Gastroesophageal sphincter (tissue), 4 donors: ENCODE measurements around the gene PCIF1. TPM values are rescaled to one million over a fixed set of nuclear protein-coding genes. Genes with fewer than 3 reads are reported as not detected.
"Not testable (repeated sequence)": the region's sequence is repeated elsewhere in the genome, so short reads cannot be mapped to it uniquely, and the experiment has no call there.

Experiments used
- ATAC-seq: fragments of 150-250 bp; one replicate; pipeline ENCODE4 v1.9.1; 2016; ENCODE audit warnings: mild to moderate bottlenecking, moderate library complexity
- H3K27ac ChIP-seq, 4 donors: fragments of 200-600 bp; sonication (generic) in 3 of 4; 1 replicate in 3 of 4; 2 replicates in 1 of 4; pipeline ENCODE4 v1.5.1; 2016 to 2019
- H3K27me3 ChIP-seq: fragments of 200-600 bp; sonication (generic); one replicate; pipeline ENCODE4 v1.5.1; 2019
- H3K36me3 ChIP-seq, 2 donors: fragments of 200-600 bp; sonication (generic); one replicate each; pipeline ENCODE4 v1.5.1; 2019; ENCODE audit warnings: control low read depth in 1 of 2
- H3K4me1 ChIP-seq, 3 donors: fragments of 200-600 bp; sonication (generic); 1 replicate in 2 of 3; 2 replicates in 1 of 3; pipeline ENCODE4 v1.5.1; 2016 to 2019; ENCODE audit warnings: control low read depth in 2 of 3
- H3K4me3 ChIP-seq, 2 donors: fragments of 200-600 bp; sonication (generic); one replicate each; pipeline ENCODE4 v1.5.1; 2019; ENCODE audit warnings: mild to moderate bottlenecking in 1 of 2, moderate library complexity in 1 of 2
- H3K9me3 ChIP-seq, 3 donors: fragments of 200-600 bp; sonication (generic); one replicate each; pipeline ENCODE4 v1.5.1; 2017 to 2019; ENCODE audit warnings: control low read depth in 2 of 3
- EP300 ChIP-seq: sonication (generic); formaldehyde crosslinking; IDR thresholded peaks from one replicate; pipeline ENCODE4 v1.6.1; 2017; ENCODE audit warnings: antibody characterized with exemption, mild to moderate bottlenecking
- POLR2A ChIP-seq, 2 donors: fragments of 450-650 bp; IDR thresholded peaks; one replicate each; pipeline ENCODE4 v1.6.1; 2017; ENCODE audit warnings: antibody characterized with exemption in 2 of 2, mild to moderate bottlenecking in 2 of 2, moderate library complexity in 1 of 2
- POLR2AphosphoS5 ChIP-seq: sonication (generic); formaldehyde crosslinking; IDR thresholded peaks from one replicate; pipeline ENCODE4 v1.6.1; 2017; ENCODE audit warnings: antibody characterized with exemption
- WGBS, 2 donors: methylation state at CpG; one replicate each; pipeline ENCODE4 v1.1.5; 2018; ENCODE audit warnings: low coverage in 1 of 2; 5-methylcytosine and 5-hydroxymethylcytosine counted together
- total RNA-seq, 4 donors: library from RNA; depleted of rRNA; stranded (reverse); fragments of >200 nt; gene quantifications; one replicate each; pipeline ENCODE4 v1.1.0, GENCODE V29; 2016
- TF ChIP-seq, protein P1 (sequence below), 4 experiments: fragments of 200-600 bp in 2 of 4; fragments of 450-650 bp in 2 of 4; sonication (generic) in 1 of 4; IDR thresholded peaks; one replicate each; pipeline ENCODE4 v1.5.1; 2017 to 2019; ENCODE audit warnings: antibody characterized with exemption in 4 of 4, mild to moderate bottlenecking in 2 of 4, moderate library complexity in 2 of 4

PCIF1 gene
- total RNA-seq, 4 donors from 2014 or later, result 21.5 to 45.3 (median 39.2) TPM

DNA sequence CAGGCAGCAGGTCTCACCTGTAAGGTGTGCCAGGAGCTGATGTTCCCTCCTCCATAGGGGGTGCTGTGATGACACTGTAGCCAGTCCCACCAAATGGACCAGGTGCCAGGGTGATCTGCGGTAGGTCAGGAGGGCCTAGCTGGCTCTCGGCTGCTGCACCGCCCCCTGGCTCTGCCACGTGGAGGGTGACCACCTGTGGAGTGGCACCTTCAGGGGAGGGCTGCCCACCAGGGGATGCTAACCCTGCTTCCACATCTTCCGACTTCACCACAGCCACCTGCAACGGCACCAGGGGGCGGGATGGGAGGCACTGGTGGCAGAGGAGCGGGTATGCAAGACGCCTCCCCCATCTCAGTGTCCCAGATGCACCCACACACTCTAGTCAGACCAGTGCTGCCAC lies 19.2 kb downstream of the PCIF1 start:
- H3K27ac ChIP-seq, result peak overlapping the region in 1 of 4 donors; percentile 31
- ATAC-seq, result no peak
- no peaks in the 10 kb centered on the region for H3K4me1 ChIP-seq
- TF ChIP-seq POLR2AphosphoS5 (no peak), POLR2A (IDR thresholded peaks at IDR 0.05) (no peak), EP300 (no peak)
- TF ChIP-seq, protein P1, sequence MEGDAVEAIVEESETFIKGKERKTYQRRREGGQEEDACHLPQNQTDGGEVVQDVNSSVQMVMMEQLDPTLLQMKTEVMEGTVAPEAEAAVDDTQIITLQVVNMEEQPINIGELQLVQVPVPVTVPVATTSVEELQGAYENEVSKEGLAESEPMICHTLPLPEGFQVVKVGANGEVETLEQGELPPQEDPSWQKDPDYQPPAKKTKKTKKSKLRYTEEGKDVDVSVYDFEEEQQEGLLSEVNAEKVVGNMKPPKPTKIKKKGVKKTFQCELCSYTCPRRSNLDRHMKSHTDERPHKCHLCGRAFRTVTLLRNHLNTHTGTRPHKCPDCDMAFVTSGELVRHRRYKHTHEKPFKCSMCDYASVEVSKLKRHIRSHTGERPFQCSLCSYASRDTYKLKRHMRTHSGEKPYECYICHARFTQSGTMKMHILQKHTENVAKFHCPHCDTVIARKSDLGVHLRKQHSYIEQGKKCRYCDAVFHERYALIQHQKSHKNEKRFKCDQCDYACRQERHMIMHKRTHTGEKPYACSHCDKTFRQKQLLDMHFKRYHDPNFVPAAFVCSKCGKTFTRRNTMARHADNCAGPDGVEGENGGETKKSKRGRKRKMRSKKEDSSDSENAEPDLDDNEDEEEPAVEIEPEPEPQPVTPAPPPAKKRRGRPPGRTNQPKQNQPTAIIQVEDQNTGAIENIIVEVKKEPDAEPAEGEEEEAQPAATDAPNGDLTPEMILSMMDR (IDR thresholded peaks at IDR 0.05), result no peak
- H3K27me3 ChIP-seq, result no peaks in the 10 kb centered on the region
- whole genome bisulfite sequencing, 2 donors, result 100% methylated on average over 1 to 2 of the region's 9 CpGs
- H3K4me3 ChIP-seq, result no peak overlapping the region
- peaks cover 0 to 88% of the 10 kb centered on the region in 2 donors for H3K36me3 ChIP-seq
- no peaks in the 10 kb centered on the region for H3K9me3 ChIP-seq

DNA sequence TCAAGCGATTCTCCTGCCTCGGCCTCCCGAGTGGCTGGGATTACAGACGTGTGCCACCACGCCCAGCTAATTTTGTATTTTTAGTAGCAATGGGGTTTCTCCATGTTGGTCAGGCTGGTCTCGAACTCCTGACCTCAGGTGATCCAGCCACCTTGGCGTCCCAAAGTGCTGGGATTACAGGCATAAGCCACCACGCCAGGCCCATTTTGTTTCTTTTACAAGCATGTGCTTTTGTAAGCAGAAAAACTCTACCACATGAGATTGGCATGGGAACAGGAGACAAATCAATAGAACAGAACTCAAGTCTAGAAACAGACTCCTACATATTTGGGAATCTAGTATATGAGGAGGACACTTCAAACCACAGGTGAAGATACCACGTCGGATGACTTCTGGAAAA lies 21.8 kb downstream of the PCIF1 start:
- H3K4me3 ChIP-seq, ATAC-seq, H3K4me1 ChIP-seq, H3K9me3 ChIP-seq, H3K27ac ChIP-seq, H3K27me3 ChIP-seq: not testable (repeated sequence)
- 80 to 88% methylated on average over 2 to 8 of the region's 10 CpGs for WGBS, 2 donors
- peaks cover 0 to 88% of the 10 kb centered on the region in 2 donors for H3K36me3 ChIP-seq

DNA sequence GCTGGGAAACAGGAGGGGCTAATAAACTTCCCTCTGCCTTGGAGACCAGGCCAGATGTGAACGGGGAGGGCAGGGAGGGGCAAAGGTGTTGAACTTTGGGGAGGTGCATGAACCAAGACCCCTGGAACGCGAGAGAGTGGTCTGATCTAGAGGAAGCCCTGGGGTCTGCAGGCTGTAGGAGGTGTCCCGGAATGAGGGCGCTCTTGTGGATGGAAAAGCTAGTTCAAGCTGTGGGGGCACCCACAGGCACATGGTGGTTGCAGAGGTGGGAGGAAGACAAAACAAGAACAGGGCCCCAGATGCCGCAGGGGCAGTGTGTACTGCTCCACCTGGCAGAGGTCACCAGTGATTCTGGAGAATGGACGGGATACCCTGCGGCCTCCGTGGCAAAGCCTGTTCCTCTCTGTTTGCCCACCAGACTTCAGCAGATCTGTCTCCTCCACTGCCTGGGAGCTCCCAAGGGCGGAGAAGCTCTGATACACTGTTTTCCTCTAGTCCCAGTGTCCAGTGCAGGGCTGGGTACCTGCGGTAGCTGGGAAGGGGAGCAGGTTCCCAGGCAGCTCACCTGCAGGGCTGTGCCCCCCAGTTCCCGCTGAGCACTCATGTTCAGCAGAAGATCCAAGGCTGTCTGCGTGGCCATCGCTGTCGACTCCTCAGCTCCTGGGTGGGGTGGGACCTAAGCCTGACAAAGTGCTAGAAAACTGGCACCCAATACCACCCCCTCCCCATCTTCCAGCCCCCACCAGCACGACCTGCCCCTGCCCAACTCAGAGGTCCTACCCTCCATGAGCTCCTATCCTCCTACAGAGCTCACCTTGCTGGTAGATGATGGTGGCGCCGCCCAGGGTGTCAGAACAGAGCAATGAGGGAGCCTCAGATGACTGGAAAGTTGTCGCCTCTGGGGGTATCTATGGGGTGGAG lies 22.8 kb downstream of the PCIF1 start:
- no peaks in the 10 kb centered on the region for H3K9me3 ChIP-seq
- no peak overlapping the region for H3K4me3 ChIP-seq
- H3K27ac ChIP-seq, result no peak overlapping the region
- H3K4me1 ChIP-seq, result no peaks in the 10 kb centered on the region
- H3K27me3 ChIP-seq, result no peaks in the 10 kb centered on the region
- no peak for TF ChIP-seq POLR2A (IDR thresholded peaks at IDR 0.05)
- TF ChIP-seq, protein P1 (IDR thresholded peaks at IDR 0.05), result no peak
- TF ChIP-seq EP300, result no peak
- TF ChIP-seq POLR2AphosphoS5, result no peak
- H3K36me3 ChIP-seq, result peaks cover 0 to 88% of the 10 kb centered on the region in 2 donors
- ATAC-seq, result no peak
- 72 to 89% methylated on average over 6 to 8 of the region's 19 CpGs for WGBS, 2 donors

DNA sequence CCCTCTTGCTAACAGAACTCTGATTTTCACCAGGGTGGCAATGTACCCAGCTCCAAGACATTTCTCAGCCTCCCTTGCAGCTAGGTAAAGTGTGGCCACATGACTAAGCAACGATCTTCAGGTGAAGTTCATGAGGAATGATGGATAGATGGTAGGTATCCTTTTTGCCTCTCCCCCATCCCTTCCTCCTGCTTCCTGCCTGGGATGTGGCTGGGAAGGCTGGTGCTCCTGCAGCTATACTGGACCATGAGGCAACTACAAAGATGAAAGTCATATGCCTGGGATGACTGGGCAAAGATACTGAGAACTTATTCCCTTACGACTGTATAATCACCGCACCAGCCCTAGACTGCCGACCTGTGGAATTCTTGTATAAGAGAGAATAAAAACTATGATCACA lies 24.1 kb downstream of the PCIF1 start:
- no peak overlapping the region for H3K27ac ChIP-seq
- H3K36me3 ChIP-seq, result peaks cover 0 to 88% of the 10 kb centered on the region in 2 donors
- WGBS, 2 donors, result 100% methylated on average over 2 of the region's 4 CpGs
- no peaks in the 10 kb centered on the region for H3K27me3 ChIP-seq
- H3K9me3 ChIP-seq, result no peaks in the 10 kb centered on the region
- H3K4me1 ChIP-seq, result no peaks in the 10 kb centered on the region
- ATAC-seq, result no peak
- TF ChIP-seq EP300 (no peak), POLR2A (IDR thresholded peaks at IDR 0.05) (no peak), POLR2AphosphoS5 (no peak)
- TF ChIP-seq, protein P1 (IDR thresholded peaks at IDR 0.05), result no peak
- H3K4me3 ChIP-seq, result no peak overlapping the region

DNA sequence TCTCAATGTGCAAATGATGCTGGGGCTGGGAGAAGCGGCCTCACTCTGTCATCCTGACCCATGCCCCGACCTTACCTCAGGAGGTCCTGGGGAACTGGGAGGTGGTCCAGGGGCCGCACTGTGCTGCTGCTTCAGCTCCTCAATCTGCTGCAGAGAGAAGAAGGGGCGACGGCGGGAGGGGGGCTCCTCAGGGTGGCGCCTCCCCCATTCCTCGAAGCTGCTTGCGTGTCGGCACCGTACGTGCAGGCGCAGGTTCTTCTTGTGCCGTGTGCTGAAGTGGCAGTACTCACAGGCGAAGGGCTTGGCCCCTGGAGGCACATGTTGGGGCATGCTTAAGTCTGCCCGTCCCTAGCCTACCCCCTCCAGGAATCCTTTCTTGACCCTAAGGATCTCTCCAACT lies 24.6 kb downstream of the PCIF1 start:
- no peaks in the 10 kb centered on the region for H3K9me3 ChIP-seq
- no peak for ATAC-seq
- WGBS, 2 donors, result 76 to 93% methylated on average over 5 to 7 of the region's 16 CpGs
- TF ChIP-seq POLR2A (IDR thresholded peaks at IDR 0.05) (no peak), EP300 (no peak), POLR2AphosphoS5 (no peak)
- TF ChIP-seq, protein P1 (IDR thresholded peaks at IDR 0.05), result no peak
- H3K36me3 ChIP-seq, result peaks cover 0 to 89% of the 10 kb centered on the region in 2 donors
- H3K27ac ChIP-seq, result no peak overlapping the region
- H3K4me3 ChIP-seq, result no peak overlapping the region
- H3K4me1 ChIP-seq, result no peaks in the 10 kb centered on the region
- H3K27me3 ChIP-seq, result no peaks in the 10 kb centered on the region
